HCT116 (cell line): ENCODE data around the gene PCNT. TPM values are rescaled to one million over a fixed set of nuclear protein-coding genes. Genes with fewer than 3 reads are reported as not detected.

Experiments
- ATAC-seq: fragments of 200-7000 bp; cut with Tn5 transposase; 2 replicates; pipeline ENCODE4 v1.9.1; 2020; ENCODE audit warnings: mild to moderate bottlenecking, moderate library complexity
- BruUV-seq: library from RNA; stranded (reverse); fragments of 400-500 nt; replicated peaks from 2 replicates; lab custom pipeline; 2021; lab: Mats Ljungman, UMichigan
- CTCF ChIA-PET: fragments of 300-600 bp; sonication (Branson Sonifier 250); formaldehyde crosslinking; loops from one replicate; lab custom pipeline; 2021; ENCODE audit warnings: antibody characterized with exemption; lab: Charles Lee
- POLR2A ChIA-PET: fragments of 300-600, 350-600 bp; sonication (Branson Sonifier 250); formaldehyde crosslinking; loops from one replicate; lab custom pipeline; 2021; ENCODE audit warnings: antibody characterized with exemption; lab: Charles Lee
- RAD21 ChIA-PET, 2 experiments: fragments of 300-600 bp; sonication (Branson Sonifier 250); formaldehyde crosslinking; loops; one replicate each; lab custom pipeline; 2023; ENCODE audit warnings: low total read pairs in 2 of 2; ENCODE audit not compliant: uncharacterized antibody in 2 of 2, unreplicated experiment in 2 of 2, low non-redundant PET in 1 of 2; lab: Charles Lee
- DNase-seq: peaks from one replicate; pipeline ENCODE4 v3.0.0-alpha.2; 2010; ENCODE audit warnings: low read depth, low spot score
- H2AFZ ChIP-seq: fragments of 200-600 bp; shearing (Covaris generic), sonication (generic); 2 replicates; pipeline ENCODE4 v1.6.1; 2017; ENCODE audit warnings: low read depth, mixed run types, mixed read lengths, antibody characterized with exemption, low read length; ENCODE audit not compliant: poor library complexity, severe bottlenecking
- H3K27ac ChIP-seq: 2 replicates; pipeline ENCODE4 v1.5.1; 2012; ENCODE audit warnings: low read depth, low read length
- H3K27me3 ChIP-seq: fragments of 200-600 bp; sonication (generic); 2 replicates; pipeline ENCODE4 v1.6.1; 2016; ENCODE audit warnings: mixed run types, low read length, mixed read lengths; ENCODE audit not compliant: insufficient read depth
- H3K36me3 ChIP-seq, 2 experiments: fragments of 200-500 bp in 1 of 2; fragments of 200-600 bp in 1 of 2; sonication (Bioruptor generic) in 1 of 2; sonication (generic) in 1 of 2; 2 replicates each; pipeline versions ENCODE4 v1.5.1 to v1.6.1; 2014 to 2016; ENCODE audit warnings: low read length in 2 of 2, inconsistent platforms in 1 of 2, mixed read lengths in 1 of 2, mixed run types in 1 of 2; ENCODE audit not compliant: insufficient read depth in 2 of 2, control insufficient read depth in 1 of 2
- H3K4me1 ChIP-seq, 2 experiments: fragments of 200-600 bp in 1 of 2; sonication (generic) in 1 of 2; 2 replicates each; pipeline versions ENCODE4 v1.5.1 to v1.6.1; 2012 to 2017; ENCODE audit warnings: low read length in 2 of 2, inconsistent platforms in 1 of 2, mild to moderate bottlenecking in 1 of 2, mixed read lengths in 1 of 2, mixed run types in 1 of 2, moderate library complexity in 1 of 2; ENCODE audit not compliant: insufficient read depth in 2 of 2, control insufficient read depth in 1 of 2
- H3K4me2 ChIP-seq: fragments of 200-600 bp; sonication (generic); 2 replicates; pipeline ENCODE4 v1.6.1; 2017; ENCODE audit warnings: mixed run types, low read length, mixed read lengths
- H3K4me3 ChIP-seq, 2 experiments: fragments of 200-600 bp in 1 of 2; sonication (generic) in 1 of 2; replicated peaks in 1 of 2; 2 replicates each; pipeline ENCODE4 v1.5.1; 2011 to 2016; ENCODE audit warnings: low read length in 2 of 2, control low read depth in 1 of 2, low read depth in 1 of 2, mild to moderate bottlenecking in 1 of 2, mixed read lengths in 1 of 2, mixed run types in 1 of 2
- H3K79me2 ChIP-seq: fragments of 200-600 bp; sonication (generic); 2 replicates; pipeline ENCODE4 v1.6.1; 2017; ENCODE audit warnings: mild to moderate bottlenecking, mixed run types, low read length, moderate library complexity, mixed read lengths; ENCODE audit not compliant: insufficient read depth
- H3K9ac ChIP-seq: fragments of 200-600 bp; sonication (generic); 2 replicates; pipeline ENCODE4 v1.6.1; 2016; ENCODE audit warnings: low read length, mixed read lengths
- H3K9me2 ChIP-seq: fragments of 200-600 bp; sonication (generic), shearing (Covaris generic); 2 replicates; pipeline ENCODE4 v1.6.1; 2017; ENCODE audit warnings: mixed run types, mild to moderate bottlenecking, moderate library complexity; ENCODE audit not compliant: insufficient read depth
- H3K9me3 ChIP-seq, 2 experiments: fragments of 200-500 bp in 1 of 2; fragments of 200-600 bp in 1 of 2; sonication (Bioruptor generic) in 1 of 2; sonication (generic) in 1 of 2; 2 replicates each; pipeline ENCODE4 v1.6.1; 2014 to 2017; ENCODE audit warnings: low read length in 2 of 2, mixed read lengths in 2 of 2, inconsistent platforms in 1 of 2, low read depth in 1 of 2, mild to moderate bottlenecking in 1 of 2, mixed run types in 1 of 2, moderate library complexity in 1 of 2; ENCODE audit not compliant: control insufficient read depth in 1 of 2, insufficient read depth in 1 of 2
- H4K20me1 ChIP-seq: fragments of 200-600 bp; sonication (generic), shearing (Covaris generic); 2 replicates; pipeline ENCODE4 v1.6.1; 2017; ENCODE audit warnings: mixed run types, mild to moderate bottlenecking, moderate library complexity; ENCODE audit not compliant: insufficient read depth
- ATF3 ChIP-seq: IDR thresholded peaks from 2 replicates; pipeline ENCODE4 v1.6.1; 2012
- CEBPB ChIP-seq: IDR thresholded peaks from 2 replicates; pipeline ENCODE4 v1.6.1; 2012; ENCODE audit warnings: low read depth
- ELF1 ChIP-seq: IDR thresholded peaks from 2 replicates; pipeline ENCODE4 v1.6.1; 2012; ENCODE audit warnings: low read depth, borderline replicate concordance
- EZH2 ChIP-seq: fragments of 200-600 bp; sonication (generic); IDR thresholded peaks from 2 replicates; pipeline ENCODE4 v1.6.1; 2017; ENCODE audit warnings: antibody characterized with exemption, mixed run types
- EZH2phosphoT487 ChIP-seq: fragments of 200-600 bp; IDR thresholded peaks from 2 replicates; pipeline ENCODE4 v1.6.1; 2018; ENCODE audit warnings: antibody characterized with exemption, borderline replicate concordance
- FOSL1 ChIP-seq: IDR thresholded peaks from 2 replicates; pipeline ENCODE4 v1.6.1; 2012; ENCODE audit warnings: low read depth
- POLR2A ChIP-seq: IDR thresholded peaks from 2 replicates; pipeline ENCODE4 v1.7.0; 2011; ENCODE audit warnings: borderline replicate concordance; ENCODE audit not compliant: insufficient read depth, insufficient read length; ENCODE audit errors: extremely low read depth
- REST ChIP-seq: IDR thresholded peaks from 2 replicates; pipeline ENCODE4 v1.6.1; 2012; ENCODE audit warnings: low read depth
- SIN3A ChIP-seq: IDR thresholded peaks from 2 replicates; pipeline ENCODE4 v1.6.1; 2012; ENCODE audit warnings: low read depth
- SP1 ChIP-seq: IDR thresholded peaks from 2 replicates; pipeline ENCODE4 v1.6.1; 2012; ENCODE audit warnings: low read depth
- TCF7L2 ChIP-seq: IDR thresholded peaks from 2 replicates; pipeline ENCODE4 v1.7.0; 2011; ENCODE audit warnings: borderline replicate concordance, inconsistent platforms; ENCODE audit not compliant: insufficient read depth, insufficient read length; ENCODE audit errors: extremely low read depth
- ZNF274 ChIP-seq: fragments of 200-500 bp; sonication (Bioruptor generic); IDR thresholded peaks from 2 replicates; pipeline ENCODE4 v1.6.1; 2014; ENCODE audit warnings: mild to moderate bottlenecking, low read depth, low read length, inconsistent platforms
- intact Hi-C: fragments of 100-400 bp; cut with micrococcal nuclease; formaldehyde crosslinking; loops from 2 replicates; pipeline ENCODE4 v1.10.0; 2022
- total RNA-seq: library from RNA; stranded (reverse); gene quantifications from one replicate; pipeline ENCODE4 v1.2.1, GENCODE V29; 2021; ENCODE audit not compliant: unreplicated experiment
- TF ChIP-seq, protein P1 (sequence below), 3 experiments: fragments of 200-600 bp in 1 of 3; sonication (generic) in 1 of 3; IDR thresholded peaks in 2 of 3; conservative IDR thresholded peaks in 1 of 3; 2 replicates each; pipeline ENCODE4 v1.5.1; 2012 to 2017; ENCODE audit warnings: low read depth in 2 of 3, low read length in 2 of 3, antibody characterized with exemption in 1 of 3, borderline replicate concordance in 1 of 3, control low read depth in 1 of 3, mild to moderate bottlenecking in 1 of 3, mixed read lengths in 1 of 3, mixed run types in 1 of 3, moderate library complexity in 1 of 3; ENCODE audit not compliant: insufficient read depth in 1 of 3

Gene PCNT
- total RNA-seq, 1 experiment from 2014 or later = 43.6 TPM

DNA sequence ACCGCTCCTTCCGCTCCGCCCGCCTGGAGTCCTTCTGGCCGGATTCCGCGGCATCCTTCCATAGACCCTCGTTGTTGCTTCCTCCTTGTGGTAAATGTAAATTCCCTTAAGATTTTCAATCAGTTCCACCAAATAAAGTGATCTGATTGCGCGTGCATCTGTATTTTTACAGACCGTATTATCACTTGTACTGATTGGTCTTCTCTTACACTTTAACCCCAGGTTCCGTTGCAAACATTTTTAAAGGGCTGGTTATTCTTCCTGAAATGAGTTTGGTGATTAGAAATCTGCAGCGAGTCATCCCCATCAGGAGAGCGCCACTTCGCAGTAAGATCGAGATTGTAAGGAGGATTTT is 37.3 kb upstream of the PCNT start:
- no peak for ATAC-seq
- peak overlapping the region; percentile 64 for H2AFZ ChIP-seq
- CTCF ChIA-PET = interaction anchor here (1.3 kb wide), 1 partner anchor 313 kb away, joined by 3 read pairs; no protein-coding TSS in a partner anchor
- H3K36me3 ChIP-seq = peaks cover 25 to 26% of the 10 kb centered on the region in 2 experiments; a peak in 3 of 4 replicates
- TF ChIP-seq SIN3A (peak; percentile 28; the same call in 1 of the 2 replicates), REST (no peak)
- TF ChIP-seq, all 23 proteins: peak for 1
- BruUV-seq = no TSS peak
- RAD21 ChIA-PET = no interaction called here
- intact Hi-C loops = loop anchor here (2.0 to 10.0 kb wide), 2 partner anchors 36 to 142 kb away; partner anchors contain the start of gene C21orf58
- peak overlapping the region; percentile 95 for H3K27ac ChIP-seq
- no peak for DNase-seq
- peak overlapping the region; percentile 96 for H3K4me2 ChIP-seq
- peaks cover 11 to 17% of the 10 kb centered on the region in 2 experiments for H3K4me1 ChIP-seq
- no peaks in the 10 kb centered on the region for H3K27me3 ChIP-seq
- no peaks in the 10 kb centered on the region for H3K9me3 ChIP-seq
- peaks cover 53% of the 10 kb centered on the region for H3K79me2 ChIP-seq
- H4K20me1 ChIP-seq = no peaks in the 10 kb centered on the region
- H3K4me3 ChIP-seq = peak overlapping the region; percentile 72 to 100
- no peaks in the 10 kb centered on the region for H3K9me2 ChIP-seq
- POLR2A ChIA-PET = no interaction called here
- peak overlapping the region; percentile 94 for H3K9ac ChIP-seq

DNA sequence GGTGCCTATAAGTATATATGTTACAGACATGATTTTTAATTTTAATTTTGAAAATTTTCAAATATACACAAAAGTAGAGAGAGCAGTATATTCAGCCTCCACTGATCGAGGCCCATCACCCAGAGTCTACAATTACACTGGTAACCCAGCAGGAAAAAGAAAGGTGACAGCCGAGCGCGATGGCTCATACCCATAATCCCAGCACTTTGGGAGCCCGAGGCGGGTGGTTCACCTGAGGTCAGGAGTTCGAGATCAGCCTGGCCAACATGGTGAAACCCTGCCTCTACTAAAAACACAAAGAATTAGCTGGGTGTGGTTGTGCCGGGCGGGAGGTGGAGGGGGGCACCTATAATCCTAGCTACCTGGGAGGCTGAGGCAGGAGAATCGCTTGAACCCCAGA is 36.4 kb upstream of the PCNT start:
- peak overlapping the region; percentile 96 for H3K4me2 ChIP-seq
- no TSS peak for BruUV-seq
- DNase-seq (no peak), ATAC-seq (no peak)
- ChIA-PET CTCF (no interaction called here), POLR2A (no interaction called here), RAD21 (no interaction called here)
- no peak overlapping the region for H2AFZ ChIP-seq
- peak overlapping the region; percentile 72 to 100; a peak in 3 of 4 replicates for H3K4me3 ChIP-seq
- no peaks in the 10 kb centered on the region for H4K20me1 ChIP-seq
- peaks cover 19 to 32% of the 10 kb centered on the region in 2 experiments; a peak in 3 of 4 replicates for H3K36me3 ChIP-seq
- peaks cover 11 to 17% of the 10 kb centered on the region in 2 experiments for H3K4me1 ChIP-seq
- H3K27ac ChIP-seq = peak overlapping the region; percentile 95; the same call in 1 of the 2 replicates
- no peaks in the 10 kb centered on the region for H3K9me2 ChIP-seq
- no peak overlapping the region for H3K9ac ChIP-seq
- H3K27me3 ChIP-seq = no peaks in the 10 kb centered on the region
- intact Hi-C loops = loop anchor here (2.0 to 10.0 kb wide), 2 partner anchors 35 to 143 kb away; partner anchors contain the start of gene C21orf58
- no peaks in the 10 kb centered on the region for H3K9me3 ChIP-seq
- H3K79me2 ChIP-seq = peaks cover 44% of the 10 kb centered on the region
- TF ChIP-seq ATF3 = no peak
- TF ChIP-seq, protein P1, sequence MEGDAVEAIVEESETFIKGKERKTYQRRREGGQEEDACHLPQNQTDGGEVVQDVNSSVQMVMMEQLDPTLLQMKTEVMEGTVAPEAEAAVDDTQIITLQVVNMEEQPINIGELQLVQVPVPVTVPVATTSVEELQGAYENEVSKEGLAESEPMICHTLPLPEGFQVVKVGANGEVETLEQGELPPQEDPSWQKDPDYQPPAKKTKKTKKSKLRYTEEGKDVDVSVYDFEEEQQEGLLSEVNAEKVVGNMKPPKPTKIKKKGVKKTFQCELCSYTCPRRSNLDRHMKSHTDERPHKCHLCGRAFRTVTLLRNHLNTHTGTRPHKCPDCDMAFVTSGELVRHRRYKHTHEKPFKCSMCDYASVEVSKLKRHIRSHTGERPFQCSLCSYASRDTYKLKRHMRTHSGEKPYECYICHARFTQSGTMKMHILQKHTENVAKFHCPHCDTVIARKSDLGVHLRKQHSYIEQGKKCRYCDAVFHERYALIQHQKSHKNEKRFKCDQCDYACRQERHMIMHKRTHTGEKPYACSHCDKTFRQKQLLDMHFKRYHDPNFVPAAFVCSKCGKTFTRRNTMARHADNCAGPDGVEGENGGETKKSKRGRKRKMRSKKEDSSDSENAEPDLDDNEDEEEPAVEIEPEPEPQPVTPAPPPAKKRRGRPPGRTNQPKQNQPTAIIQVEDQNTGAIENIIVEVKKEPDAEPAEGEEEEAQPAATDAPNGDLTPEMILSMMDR (IDR thresholded peaks at IDR 0.05 in 2 of 3, conservative IDR thresholded peaks at IDR 0.05 in 1 of 3; ENCODE audit: borderline replicate concordance in 1 of 3, insufficient read depth in 1 of 3, low read depth in 2 of 3, low read length in 2 of 3) = no peak
- TF ChIP-seq ELF1 = no peak
- no peak for TF ChIP-seq EZH2
- no peak for TF ChIP-seq SP1
- no peak for TF ChIP-seq EZH2phosphoT487
- no peak for TF ChIP-seq ZNF274
- TF ChIP-seq FOSL1 = no peak
- TF ChIP-seq POLR2A = no peak
- no peak for TF ChIP-seq TCF7L2
- TF ChIP-seq CEBPB = no peak
